HG02642 (cell line): ENCODE results near the gene ZDHHC21.
"Not testable (repeated sequence)": the region's sequence is repeated elsewhere in the genome, so short reads cannot be mapped to it uniquely, and the experiment has no call there.

ENCODE experiments used
- ATAC-seq: cut with Tn5 transposase; IDR thresholded peaks from one replicate; pipeline ENCODE4 v1.9.1; 2021; ENCODE audit warnings: mild to moderate bottlenecking; ENCODE audit not compliant: unreplicated experiment, poor library complexity

ZDHHC21 gene

DNA sequence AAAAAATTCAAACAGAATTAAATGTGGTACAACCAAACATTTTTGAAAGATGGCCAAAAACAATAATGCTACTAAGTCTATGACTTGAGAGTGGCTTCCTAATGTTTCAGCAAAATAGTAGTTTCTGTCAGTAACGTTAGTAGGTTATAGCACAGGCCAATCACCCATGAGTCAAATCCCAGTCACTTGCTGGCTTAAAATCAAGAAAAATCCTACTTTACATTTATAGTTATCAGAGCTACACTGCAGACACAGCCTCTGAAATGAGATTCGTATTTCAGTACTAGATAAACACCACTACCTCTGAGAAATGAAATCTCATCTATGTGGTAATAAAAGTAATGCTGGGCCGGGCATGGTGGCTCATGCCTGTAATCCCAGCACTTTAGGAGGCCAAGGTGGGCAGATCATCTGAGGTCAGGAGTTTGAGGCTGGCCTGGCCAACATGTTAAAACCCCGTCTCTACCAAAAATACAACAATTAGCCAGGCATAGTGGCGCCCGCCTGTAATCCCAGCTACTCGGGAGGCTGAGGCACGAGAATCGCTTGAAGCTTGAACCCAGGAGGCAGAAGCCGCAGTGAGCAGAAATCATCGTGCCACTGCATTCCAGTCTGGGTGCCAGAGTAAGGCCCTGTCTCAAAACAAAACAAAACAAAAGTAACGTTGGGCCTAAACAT lies 6.1 kb downstream of the ZDHHC21 start:
- ATAC-seq, result no peak

DNA sequence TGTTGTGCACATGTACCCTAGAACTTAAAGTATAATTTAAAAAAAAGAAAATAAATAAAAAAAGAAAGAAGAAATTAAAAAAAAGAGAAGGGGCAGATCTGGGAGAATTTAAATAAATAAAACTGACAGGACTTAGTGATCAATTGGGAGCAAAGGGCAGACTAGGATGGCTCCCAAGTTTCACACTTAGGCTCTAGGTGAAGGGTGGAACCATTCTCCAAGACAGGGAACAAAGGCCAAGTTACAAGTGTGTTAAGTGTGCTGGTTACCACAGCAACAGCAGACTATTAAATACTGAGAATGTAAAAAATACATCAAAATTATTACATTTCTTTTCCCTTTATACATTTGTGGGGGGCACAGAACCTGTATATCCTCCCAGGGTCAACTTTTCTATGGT lies 7.1 kb downstream of the ZDHHC21 start:
- ATAC-seq, result no peak

DNA sequence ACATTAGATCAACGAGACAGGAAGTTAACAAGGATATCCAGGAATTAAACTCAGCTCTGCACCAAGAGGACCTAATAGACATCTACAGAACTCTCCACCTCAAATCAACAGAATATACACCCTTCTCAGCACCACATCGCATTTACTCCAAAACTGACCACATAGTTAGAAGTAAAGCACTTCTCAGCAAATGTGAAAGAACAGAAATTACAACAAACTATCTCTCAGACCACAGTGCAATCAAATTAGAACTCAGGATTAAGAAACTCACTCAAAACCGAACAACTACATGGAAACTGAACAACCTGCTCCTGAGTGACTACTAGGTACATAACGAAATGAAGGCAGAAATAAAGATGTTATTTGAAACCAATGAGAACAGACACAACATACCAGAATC lies 10.6 kb downstream of the ZDHHC21 start:
- ATAC-seq, result not testable (repeated sequence)

DNA sequence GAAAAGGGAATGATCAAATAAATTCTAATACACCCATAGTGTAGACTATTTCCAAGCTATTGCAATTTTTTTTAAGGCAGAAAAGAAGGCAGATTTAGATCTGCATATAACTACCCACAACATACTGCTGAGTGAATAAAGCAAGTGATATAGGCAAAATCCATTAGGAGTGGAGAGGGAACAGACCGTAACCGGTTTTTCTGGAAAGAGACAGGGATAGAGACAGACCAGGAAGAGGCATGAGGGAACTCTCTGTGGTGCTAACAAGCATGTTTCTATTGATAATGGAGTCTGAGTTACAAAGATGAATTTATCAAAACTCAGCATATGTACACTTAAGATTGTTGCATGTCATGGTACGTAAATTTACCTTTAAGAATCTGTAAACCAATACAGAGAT lies 14.5 kb downstream of the ZDHHC21 start:
- no peak for ATAC-seq

DNA sequence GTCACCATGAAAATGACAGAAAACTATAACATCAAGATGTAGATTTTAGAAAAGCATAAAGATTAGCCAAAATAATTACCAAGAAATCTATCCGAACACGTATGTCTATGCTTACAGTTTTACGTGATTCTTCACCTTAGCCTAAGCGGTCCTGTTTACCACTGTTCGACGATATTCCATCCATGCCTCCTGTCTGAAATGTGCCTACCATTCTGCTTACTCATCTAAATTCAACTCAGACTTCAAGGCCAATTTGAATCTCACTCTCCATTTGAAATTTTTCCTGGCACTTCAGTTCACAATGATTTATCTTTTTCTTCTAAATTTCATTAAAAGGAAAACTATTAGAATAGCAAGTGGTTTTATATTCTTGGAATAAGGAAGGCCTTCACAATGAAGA lies 15.4 kb downstream of the ZDHHC21 start:
- no peak for ATAC-seq

DNA sequence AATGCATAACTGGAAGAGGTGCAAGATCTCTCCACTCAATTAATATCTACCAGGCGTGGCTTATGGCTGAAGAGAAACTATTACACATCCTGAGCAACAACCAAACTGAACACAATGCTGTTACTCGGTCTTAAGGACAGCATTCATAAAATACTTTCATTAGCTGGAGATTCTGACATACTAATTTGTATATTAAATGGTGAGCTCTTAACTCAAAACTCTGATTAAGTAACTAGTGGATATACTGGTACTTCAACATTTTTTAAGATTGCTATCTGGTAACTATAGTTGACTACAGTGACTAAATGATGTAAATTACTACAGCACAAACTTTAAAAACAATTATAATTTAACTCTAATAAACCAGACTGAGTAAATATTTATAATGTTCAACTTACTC lies 15.8 kb downstream of the ZDHHC21 start:
- ATAC-seq, result no peak

DNA sequence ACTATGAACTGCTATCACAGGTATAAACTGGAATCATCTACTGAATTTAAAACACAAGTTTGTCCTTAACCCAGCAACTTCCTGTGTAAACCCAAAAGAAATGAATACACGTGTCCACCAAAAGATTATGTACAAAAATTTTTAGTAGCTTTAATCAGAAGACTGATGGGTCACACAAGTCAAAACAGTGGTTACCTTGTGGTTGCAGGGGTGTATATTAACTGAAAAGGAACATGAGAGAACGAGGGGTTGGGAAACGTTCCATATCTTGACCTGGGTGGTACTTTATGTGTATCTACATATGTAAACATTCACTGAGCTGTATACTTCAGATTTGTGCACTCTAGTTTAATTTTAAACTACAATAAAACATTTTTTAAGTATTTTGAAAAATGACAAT lies 18.6 kb downstream of the ZDHHC21 start:
- no peak for ATAC-seq

DNA sequence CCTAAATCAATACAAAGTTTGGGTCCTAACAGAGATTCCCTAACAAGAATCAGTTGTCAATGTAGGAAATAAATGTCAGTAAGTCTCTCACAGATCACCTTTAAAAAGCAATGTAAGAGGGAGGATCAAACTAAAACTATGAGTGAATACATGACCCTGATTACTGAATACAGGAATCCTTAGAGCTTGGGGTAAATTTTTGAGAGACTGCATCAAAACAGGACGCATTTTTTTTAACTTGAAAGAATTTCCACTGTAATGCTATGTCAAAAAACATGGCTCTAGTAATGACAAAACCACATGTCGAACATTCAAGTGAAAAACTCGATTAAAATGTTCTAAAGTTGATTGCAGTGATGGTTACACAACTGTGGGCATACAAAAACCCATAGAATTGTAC lies 21.9 kb downstream of the ZDHHC21 start:
- no peak for ATAC-seq

DNA sequence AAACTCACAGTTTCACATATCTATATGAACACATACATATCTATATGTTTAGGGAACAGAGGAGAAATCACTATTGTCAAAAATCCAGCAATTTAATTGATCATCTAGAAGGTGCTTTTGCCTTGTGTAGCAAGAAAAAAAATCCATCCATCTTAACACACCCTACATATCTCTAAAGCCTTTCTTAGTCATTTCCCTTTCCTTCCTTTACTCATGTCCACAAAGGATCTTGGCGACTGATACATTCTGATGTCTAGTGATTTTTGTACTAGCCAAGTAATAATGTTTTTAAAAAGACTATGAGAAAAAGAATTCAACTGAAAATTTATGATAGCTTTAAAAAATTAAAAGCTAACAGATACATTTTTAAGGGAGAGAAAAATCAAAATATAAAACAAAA lies 22.5 kb downstream of the ZDHHC21 start:
- ATAC-seq, result no peak

DNA sequence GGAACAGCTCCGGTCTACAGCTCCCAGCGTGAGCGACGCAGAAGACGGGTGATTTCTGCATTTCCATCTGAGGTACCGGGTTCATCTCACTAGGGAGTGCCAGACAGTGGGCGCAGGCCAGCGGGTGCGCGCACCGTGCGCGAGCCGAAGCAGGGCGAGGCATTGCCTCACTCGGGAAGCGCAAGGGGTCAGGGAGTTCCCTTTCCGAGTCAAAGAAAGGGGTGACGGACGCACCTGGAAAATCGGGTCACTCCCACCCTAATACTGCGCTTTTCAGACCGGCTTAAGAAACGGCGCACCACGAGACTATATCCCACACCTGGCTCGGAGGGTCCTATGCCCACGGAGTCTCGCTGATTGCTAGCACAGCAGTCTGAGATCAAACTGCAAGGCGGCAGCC lies 29.2 kb downstream of the ZDHHC21 start:
- ATAC-seq, result not testable (repeated sequence)

DNA sequence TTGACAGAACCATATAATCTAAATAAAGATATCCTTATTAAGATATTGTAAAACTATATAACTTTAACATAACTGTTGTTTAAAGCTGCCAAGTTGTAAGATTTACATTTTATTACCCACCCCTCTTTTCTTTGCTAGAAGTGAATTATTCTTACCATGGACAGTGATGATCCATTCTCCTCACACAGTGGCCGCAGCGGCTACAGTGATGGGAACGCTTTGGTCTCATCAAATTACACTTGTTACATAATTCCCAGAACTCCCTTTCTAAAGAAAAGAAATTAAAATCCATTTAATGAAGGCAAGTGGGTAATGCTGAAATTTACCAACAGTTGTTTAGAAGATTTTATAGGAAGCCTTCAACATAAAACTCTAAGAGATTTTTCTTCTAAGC lies 31.2 kb downstream of the ZDHHC21 start:
- ATAC-seq, result no peak

DNA sequence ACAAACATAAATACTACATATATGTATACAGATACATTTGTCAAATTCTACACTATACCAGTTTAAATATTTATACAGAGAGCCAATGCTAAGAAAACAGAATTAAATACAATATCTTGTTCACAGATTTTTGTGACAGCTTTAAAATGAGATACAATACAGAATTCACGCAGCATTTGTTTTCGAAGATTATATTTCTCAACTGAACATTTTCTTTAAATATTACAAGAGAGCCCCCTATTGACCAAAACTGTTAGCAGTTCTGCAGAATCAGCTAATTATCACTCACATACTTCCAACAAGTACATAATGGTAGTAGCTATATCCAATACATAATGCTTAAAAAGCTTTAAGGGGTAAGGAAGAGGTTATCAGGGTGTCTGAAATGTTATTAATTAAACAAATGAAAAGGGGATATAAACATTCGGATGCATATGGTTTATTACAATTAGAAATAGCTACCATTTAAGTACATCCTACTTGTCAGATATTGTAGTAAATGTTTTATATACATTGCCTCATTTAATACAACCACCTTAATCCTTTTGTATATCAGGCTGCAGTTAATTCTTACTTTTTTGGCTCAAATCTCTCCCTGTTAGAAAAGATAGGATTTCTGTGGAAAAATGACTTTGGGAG lies 31.7 kb downstream of the ZDHHC21 start:
- ATAC-seq, result no peak

DNA sequence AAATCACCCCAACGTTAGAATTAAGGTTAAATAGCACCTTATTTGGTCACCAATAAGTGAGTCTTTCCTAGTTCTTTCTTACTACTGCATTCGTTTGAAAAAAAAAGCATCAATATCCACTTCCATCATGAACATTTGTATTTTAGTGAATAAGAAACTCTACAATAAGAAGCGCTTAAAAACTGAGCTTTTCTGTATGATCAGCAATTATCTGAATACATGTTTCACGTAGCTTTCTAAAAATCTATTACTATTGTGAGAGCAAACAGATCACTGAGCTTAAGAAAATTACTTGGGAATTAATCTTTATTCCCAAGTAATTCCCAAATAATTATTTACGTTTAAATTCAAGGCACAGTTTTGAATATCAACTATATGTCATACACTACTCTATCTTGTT lies 32.5 kb downstream of the ZDHHC21 start:
- ATAC-seq, result no peak

DNA sequence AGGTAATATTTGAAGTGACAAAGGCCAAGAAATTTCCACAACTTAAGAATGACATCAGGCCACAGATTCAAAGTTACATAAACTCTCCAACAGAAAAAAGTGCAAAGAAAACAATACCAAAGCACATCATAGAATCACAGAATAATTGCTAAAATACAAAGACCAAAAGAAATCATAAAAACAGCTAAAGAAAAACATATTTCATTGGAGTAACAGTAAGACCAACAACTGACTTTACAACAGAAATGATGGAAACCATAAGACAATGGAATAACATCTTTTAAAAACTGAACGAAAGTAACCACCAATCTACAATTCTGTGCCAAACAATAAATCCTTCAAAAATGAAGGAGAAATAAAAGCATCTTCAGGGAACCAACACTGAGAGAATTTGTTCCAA lies 38.3 kb downstream of the ZDHHC21 start:
- ATAC-seq, result no peak

DNA sequence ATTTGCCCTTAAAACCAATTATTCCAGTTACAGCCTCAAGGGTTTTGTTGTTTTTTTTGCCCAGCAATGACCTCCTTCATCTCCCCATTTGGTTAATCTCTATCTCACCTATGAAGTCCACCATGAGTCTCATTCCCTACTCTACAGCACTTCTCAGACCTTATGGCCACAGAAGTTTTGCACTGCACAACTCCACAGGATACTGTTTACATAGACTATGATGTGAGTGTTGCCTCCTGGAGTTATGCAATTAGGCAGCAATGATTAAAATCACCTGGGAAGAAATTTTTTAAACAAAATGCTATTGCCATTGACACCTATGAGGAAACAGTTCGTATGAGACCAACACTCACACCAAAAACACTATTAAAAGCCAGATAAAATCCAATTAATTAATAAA lies 39.7 kb downstream of the ZDHHC21 start:
- no peak for ATAC-seq

DNA sequence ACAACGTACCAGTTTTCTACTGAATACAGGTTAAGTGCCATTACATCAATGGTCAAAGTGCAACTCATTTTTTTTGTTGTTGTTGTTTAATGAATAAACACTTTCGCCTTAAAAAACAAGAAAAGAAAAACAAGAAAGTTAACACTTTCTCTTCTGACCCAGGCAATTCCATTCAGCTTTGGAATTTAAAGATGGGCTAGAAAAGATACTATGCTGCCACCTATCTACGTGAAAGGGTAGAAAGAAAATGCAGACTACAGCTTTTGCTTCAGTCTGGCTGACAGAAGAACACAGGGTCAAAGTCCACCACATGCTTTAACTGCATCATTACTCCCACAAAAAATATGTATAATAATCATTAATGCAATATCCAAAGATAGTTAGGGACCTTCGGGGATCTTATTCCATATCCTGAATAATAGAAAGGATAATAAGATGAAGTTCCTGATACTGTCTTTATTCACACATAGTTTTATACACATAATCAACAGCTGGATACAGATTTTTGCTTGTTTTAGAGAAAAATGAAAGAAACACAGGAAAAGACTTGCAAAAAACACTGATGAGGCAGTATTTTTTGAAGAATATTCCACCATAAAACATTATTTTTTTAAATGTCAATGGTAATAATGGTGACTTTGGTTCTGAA lies 40.4 kb downstream of the ZDHHC21 start:
- ATAC-seq, result no peak

DNA sequence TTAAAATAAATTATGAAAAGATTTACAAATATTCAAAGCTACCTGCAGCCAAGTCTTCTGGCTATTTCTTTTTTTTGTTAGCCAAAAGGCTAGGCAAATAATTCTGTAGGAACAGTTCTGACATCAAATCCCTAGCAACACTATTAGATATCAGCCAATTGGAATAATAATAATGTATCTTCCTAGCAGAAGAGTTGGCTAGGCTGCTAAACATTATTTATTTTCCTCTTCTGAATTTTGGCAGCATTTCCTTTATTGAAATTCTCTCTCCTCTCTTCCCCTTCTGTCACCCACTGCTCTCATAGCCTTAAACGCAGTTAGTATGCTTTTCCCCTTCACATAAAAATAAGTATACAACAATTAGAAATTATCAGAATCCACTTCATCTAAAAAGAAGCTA lies 42.6 kb downstream of the ZDHHC21 start:
- ATAC-seq, result no peak

DNA sequence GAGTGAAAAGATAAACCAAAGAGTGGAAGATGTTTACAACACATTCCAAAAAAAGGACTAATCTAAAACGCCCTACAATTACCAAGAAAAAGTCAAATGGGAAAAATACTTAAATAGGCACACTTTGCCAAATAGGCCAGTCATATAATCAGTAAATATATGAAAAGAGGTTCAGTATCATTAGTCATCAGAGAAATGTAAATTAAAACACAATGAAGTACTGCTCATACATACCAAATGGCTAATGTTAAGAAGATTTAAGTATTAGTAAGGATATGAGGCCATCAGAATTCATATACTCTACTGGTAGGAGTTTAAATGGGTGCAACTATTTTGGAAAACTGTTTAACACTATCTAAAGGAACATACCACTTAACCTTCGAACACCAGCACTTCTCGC lies 47.6 kb downstream of the ZDHHC21 start:
- ATAC-seq, result no peak

DNA sequence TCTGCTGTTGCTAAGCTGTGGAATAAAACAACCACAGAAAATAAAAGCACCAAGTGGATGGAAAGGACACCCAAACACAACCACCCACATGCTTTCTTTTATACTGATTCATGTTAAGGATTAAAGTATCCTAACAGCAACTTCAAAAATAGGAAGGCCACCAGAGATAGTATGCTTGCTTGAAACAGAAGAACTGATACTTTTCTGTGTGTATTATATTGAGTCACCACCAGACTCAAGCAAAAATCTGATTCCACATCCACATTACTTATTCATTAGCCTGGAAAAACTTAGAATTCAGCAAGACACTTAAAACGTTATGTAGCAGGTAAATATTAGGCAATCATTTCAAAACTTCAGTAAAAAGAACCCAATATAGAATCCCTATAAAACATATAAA lies 52.3 kb downstream of the ZDHHC21 start:
- no peak for ATAC-seq

DNA sequence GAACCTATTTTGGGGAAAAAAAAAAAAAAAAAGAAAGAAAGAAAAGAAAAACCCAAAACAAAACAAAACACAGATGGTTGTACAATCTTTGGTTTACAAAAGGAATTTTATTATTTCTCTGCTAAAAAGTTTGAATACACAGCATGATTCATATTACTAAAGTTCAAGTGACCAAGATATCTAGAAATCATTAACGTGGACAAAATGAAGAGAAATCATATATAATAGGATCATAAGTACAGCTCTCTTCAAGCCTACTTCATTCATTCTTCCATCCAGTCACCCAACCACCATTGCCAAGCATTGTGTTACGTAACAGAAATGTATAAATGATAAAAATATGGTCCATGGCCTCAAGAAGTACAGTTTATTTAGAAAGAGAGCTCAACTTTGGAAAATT lies 52.9 kb downstream of the ZDHHC21 start:
- ATAC-seq, result no peak

DNA sequence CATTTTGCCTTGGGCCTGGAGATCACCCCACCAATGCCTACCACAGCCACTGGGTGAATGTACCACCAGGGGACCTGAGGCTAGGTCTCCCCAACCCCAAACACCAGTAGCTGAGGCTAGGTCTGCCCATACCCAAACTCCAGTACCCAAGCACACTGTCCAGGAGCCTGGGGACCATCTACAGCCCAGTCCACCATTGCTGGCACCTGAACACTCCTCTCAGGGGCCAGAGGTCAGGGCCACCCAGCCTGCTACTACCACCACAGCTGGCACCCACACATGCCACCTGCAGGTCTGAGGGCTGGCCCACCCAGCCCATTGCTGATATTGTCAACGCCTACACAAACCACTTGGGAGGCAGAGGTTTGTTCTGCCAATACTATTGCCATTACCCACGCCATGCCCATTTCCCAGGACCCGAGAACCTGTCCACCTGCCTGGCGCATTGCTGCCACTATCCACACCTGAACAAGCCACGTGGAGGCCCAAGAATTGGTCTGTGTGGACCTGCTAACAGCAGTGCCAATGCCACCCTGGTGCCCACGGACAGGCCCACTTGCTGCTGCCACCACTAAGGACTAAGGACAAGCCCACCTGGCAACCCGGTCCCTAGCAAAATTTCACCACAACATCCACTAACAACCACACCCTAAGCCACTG lies 59.2 kb downstream of the ZDHHC21 start:
- no peak for ATAC-seq
